Neural cell (in vitro differentiated cells): ENCODE results near the gene HAP1.

ENCODE experiments used
- EP300 ChIP-seq: fragments of 450-650 bp; conservative IDR thresholded peaks from 2 replicates; pipeline ENCODE4 v1.6.1; 2014; ENCODE audit warnings: antibody characterized with exemption, mild to moderate bottlenecking, moderate library complexity; ENCODE audit not compliant: poor library complexity, severe bottlenecking
- POLR2AphosphoS5 ChIP-seq: IDR thresholded peaks from 2 replicates; pipeline ENCODE4 v1.6.1; 2012
- TF ChIP-seq, protein P1 (sequence below): IDR thresholded peaks from 2 replicates; pipeline ENCODE4 v1.6.1; 2012; ENCODE audit warnings: borderline replicate concordance

DNA sequence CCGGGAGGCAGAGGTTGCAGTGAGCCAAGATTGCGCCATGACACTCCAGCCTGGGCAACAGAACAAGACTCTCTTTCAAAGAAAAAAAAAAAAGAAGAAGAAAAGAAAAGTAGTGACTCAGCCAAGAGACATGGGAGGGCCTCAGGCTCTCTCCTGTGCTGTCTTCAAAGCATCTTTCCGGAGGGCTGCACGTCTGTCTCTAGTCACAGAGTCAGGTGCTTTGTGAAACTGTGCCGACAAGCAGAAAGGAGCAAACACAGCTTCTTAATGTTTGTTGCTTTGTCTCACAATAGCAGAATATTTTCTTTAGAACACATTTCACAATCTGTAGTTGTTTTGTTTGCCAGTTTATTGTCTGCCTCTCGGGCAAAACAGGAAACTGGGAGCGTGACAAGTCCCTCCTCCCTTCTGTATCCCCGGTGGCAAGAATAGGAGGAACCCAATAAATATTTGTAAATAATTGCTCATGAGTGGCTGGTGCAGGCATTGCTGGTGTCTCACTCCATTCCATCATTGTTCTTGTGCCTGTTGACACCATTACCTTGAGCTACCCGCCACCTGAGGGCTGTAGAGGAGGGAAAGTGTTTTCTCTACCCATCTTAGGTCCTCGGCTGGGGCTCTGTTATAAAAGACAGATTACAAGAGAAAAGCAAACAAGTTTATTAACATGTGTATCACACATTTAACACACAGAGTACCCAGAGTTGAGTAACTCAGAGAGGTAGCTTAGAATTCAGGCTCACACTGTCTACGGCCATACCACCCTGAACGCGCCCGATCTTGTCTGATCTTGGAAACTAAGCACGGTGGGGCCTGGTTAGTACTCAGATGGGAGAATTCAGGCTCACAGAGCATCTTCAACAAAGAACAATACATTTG, 16.8 kb downstream of the HAP1 start:
- no peak for TF ChIP-seq EP300
- TF ChIP-seq POLR2AphosphoS5, result no peak
- TF ChIP-seq, protein P1, sequence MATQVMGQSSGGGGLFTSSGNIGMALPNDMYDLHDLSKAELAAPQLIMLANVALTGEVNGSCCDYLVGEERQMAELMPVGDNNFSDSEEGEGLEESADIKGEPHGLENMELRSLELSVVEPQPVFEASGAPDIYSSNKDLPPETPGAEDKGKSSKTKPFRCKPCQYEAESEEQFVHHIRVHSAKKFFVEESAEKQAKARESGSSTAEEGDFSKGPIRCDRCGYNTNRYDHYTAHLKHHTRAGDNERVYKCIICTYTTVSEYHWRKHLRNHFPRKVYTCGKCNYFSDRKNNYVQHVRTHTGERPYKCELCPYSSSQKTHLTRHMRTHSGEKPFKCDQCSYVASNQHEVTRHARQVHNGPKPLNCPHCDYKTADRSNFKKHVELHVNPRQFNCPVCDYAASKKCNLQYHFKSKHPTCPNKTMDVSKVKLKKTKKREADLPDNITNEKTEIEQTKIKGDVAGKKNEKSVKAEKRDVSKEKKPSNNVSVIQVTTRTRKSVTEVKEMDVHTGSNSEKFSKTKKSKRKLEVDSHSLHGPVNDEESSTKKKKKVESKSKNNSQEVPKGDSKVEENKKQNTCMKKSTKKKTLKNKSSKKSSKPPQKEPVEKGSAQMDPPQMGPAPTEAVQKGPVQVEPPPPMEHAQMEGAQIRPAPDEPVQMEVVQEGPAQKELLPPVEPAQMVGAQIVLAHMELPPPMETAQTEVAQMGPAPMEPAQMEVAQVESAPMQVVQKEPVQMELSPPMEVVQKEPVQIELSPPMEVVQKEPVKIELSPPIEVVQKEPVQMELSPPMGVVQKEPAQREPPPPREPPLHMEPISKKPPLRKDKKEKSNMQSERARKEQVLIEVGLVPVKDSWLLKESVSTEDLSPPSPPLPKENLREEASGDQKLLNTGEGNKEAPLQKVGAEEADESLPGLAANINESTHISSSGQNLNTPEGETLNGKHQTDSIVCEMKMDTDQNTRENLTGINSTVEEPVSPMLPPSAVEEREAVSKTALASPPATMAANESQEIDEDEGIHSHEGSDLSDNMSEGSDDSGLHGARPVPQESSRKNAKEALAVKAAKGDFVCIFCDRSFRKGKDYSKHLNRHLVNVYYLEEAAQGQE, result no peak
